ENCODE data around the gene CLMN. TPM values are rescaled to one million over a fixed set of nuclear protein-coding genes. Genes with fewer than 3 reads are reported as not detected.

Gene CLMN
- total and polyA plus RNA-seq, 2 of the 4 experiments (the other 2 are of a cell fraction) = 0.10 to 0.18 TPM

DNA sequence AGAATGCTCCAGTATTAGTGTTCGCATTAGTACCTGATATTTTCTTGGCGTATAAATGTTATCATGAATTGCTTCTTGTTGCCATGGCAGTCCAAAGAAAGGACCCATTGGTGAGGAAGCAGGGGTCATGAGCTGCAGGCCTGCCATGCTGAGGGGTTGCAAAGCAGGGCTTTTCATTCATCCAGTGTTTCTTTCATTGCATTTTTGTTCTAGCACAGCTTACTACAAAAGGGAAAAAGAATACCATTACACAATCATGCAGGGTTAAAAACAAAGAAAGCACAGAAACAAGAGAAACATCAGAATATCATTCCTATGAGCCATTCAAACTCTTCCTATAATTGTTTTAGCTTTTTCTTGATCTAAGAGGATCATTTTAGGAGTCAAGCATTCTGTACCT is 186.4 kb downstream of the CLMN start:
- Histone ChIP-seq H2AK9ac (replicated peaks; ENCODE audit: low read depth, low read length, poor library complexity) (no peak overlapping the region), H3K18ac (ENCODE audit: low read depth, low read length) (peak overlapping the region; percentile 72; the same call in 1 of the 2 replicates), H2AFZ (replicated peaks; ENCODE audit: low read length, poor library complexity) (no peak overlapping the region), H2BK20ac (ENCODE audit: low read depth, low read length) (peak overlapping the region; percentile 74; the same call in 1 of the 2 replicates), H3K9ac (ENCODE audit: low read depth, low read length) (no peak overlapping the region), H4K91ac (ENCODE audit: insufficient read depth, low read depth, low read length) (peak overlapping the region; percentile 61), H2BK15ac (ENCODE audit: low read depth, low read length) (no peak overlapping the region), H2BK120ac (ENCODE audit: low read depth, low read length) (peak overlapping the region; percentile 78), H2AK5ac (ENCODE audit: low read depth, low read length) (peak overlapping the region; percentile 42; the same call in 1 of the 2 replicates), H3K14ac (replicated peaks; ENCODE audit: low read depth, low read length) (peak overlapping the region; percentile 92), H3K23ac (ENCODE audit: low read depth, low read length) (no peak overlapping the region), H3K4me3 (ENCODE audit: insufficient read depth, low read depth, low read length) (no peak overlapping the region), H3K27ac (ENCODE audit: insufficient read depth, low read length) (peak overlapping the region; percentile 96), H3K36me3 (ENCODE audit: control insufficient read depth, insufficient read depth, low read length) (peaks cover 3% of the 10 kb centered on the region; the same call in 1 of the 2 replicates), H3K4me1 (ENCODE audit: control insufficient read depth, insufficient read depth, low read length) (peaks cover 19% of the 10 kb centered on the region), H3K9me3 (ENCODE audit: control insufficient read depth, insufficient read depth, low read length) (no peaks in the 10 kb centered on the region), H3K9me1 (ENCODE audit: insufficient read depth, low read length) (peaks cover 10% of the 10 kb centered on the region), H4K8ac (ENCODE audit: low read depth in 2 of 2, low read length in 2 of 2) (peak overlapping the region in 1 of 2 experiments; percentile 71; a peak in 1 of 4 replicates), H2BK5ac (ENCODE audit: low read depth, low read length, poor library complexity, severe bottlenecking) (peak overlapping the region; percentile 93), H3K79me1 (ENCODE audit: low read depth in 1 of 2, low read length in 2 of 2) (peaks cover 19 to 52% of the 10 kb centered on the region in 2 experiments), H3K56ac (ENCODE audit: extremely low read depth, insufficient read depth, low read length) (no peak overlapping the region; the same call in 1 of the 2 replicates), H4K5ac (ENCODE audit: low read depth, low read length) (0 out of 2 replicates have a peak overlapping the region, but pooled peaks have one; percentile 62), H3K27me3 (ENCODE audit: control insufficient read depth, insufficient read depth, low read length) (no peaks in the 10 kb centered on the region), H4K20me1 (ENCODE audit: insufficient read depth, low read length) (peaks cover 9% of the 10 kb centered on the region), H3K4ac (ENCODE audit: low read depth, low read length) (peak overlapping the region; percentile 77), H3K4me2 (ENCODE audit: low read depth, low read length) (peak overlapping the region; percentile 74)
- dilution Hi-C loops (cut with HindIII; ENCODE audit: low sequenced_read_pairs, unreplicated experiment) (no loop called here), in situ Hi-C loops (cut with MboI; ENCODE audit: low sequenced_read_pairs) (loop anchor here (25.0 kb wide), 1 partner anchor 379 kb away; the partner anchor contains the start of gene SYNE3), intact Hi-C loops (cut with micrococcal nuclease) (no loop called here)
- no peak for TF ChIP-seq CTCF (conservative IDR thresholded peaks at IDR 0.05; ENCODE audit: low read depth, low read length)
- TF ChIP-seq CEBPB (IDR thresholded peaks at IDR 0.05; ENCODE audit: low read depth, low read length) = peak; percentile 69
- TF ChIP-seq, protein P1, sequence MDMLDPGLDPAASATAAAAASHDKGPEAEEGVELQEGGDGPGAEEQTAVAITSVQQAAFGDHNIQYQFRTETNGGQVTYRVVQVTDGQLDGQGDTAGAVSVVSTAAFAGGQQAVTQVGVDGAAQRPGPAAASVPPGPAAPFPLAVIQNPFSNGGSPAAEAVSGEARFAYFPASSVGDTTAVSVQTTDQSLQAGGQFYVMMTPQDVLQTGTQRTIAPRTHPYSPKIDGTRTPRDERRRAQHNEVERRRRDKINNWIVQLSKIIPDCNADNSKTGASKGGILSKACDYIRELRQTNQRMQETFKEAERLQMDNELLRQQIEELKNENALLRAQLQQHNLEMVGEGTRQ (IDR thresholded peaks at IDR 0.05; ENCODE audit: low read depth, low read length) = no peak
- no CpG with 5 or more reads among the region's 2 CpGs for WGBS, 2 experiments (ENCODE audit: extremely low coverage in 2 of 2, insufficient read length in 1 of 2)
- BruUV-seq (replicated peaks) = no TSS peak
- DNase-seq = peak; percentile 35
- ATAC-seq (ENCODE audit: low read depth) = peak; percentile 16; the same call in 1 of the 2 replicates
- POLR2A ChIA-PET (ENCODE audit: unreplicated experiment) = no interaction called here
- CTCF ChIA-PET = interaction anchor here (1.0 kb wide), 1 partner anchor 22 kb away, joined by 3 read pairs; no protein-coding TSS in a partner anchor

Data from IMR-90 (cell line).